GM19468 (cell line): ENCODE data around the gene MAN2B2.
"Not testable (repeated sequence)": the region's sequence is repeated elsewhere in the genome, so short reads cannot be mapped to it uniquely, and the experiment has no call there.

Experiments used
- ATAC-seq: cut with Tn5 transposase; IDR thresholded peaks from one replicate; pipeline ENCODE4 v1.9.1; 2021; ENCODE audit warnings: mild to moderate bottlenecking, moderate library complexity, moderate number of reproducible peaks; ENCODE audit not compliant: unreplicated experiment; ENCODE audit errors: extremely low read depth

MAN2B2 gene

GRCh38 chr4:6634746-6635145, 59.8 kb downstream of the MAN2B2 start:
- ATAC-seq = no peak

- no peak for ATAC-seq
Measured at GRCh38 chr4:6639137-6639680, 64.2 kb downstream of the MAN2B2 start.

GRCh38 chr4:6640292-6641163, 65.5 kb downstream of the MAN2B2 start, which contains the start of gene MRFAP1:
MRFAP1 (plus strand) TSS chr4:6640685; CDS start chr4:6640863, 178 bp downstream.
- ATAC-seq = peak; percentile 58

GRCh38 chr4:6641164-6641970, 66.4 kb downstream of the MAN2B2 start:
- peak; percentile 11 for ATAC-seq

GRCh38 chr4:6641971-6642320, 67.0 kb downstream of the MAN2B2 start:
- no peak for ATAC-seq

GRCh38 chr4:6643141-6643847, 68.3 kb downstream of the MAN2B2 start:
- no peak for ATAC-seq

GRCh38 chr4:6644792-6645530, 70.0 kb downstream of the MAN2B2 start:
- no peak for ATAC-seq

GRCh38 chr4:6647169-6647568, 72.2 kb downstream of the MAN2B2 start:
- ATAC-seq = no peak

GRCh38 chr4:6647582-6648230, 72.7 kb downstream of the MAN2B2 start:
- ATAC-seq = no peak

GRCh38 chr4:6649216-6649615, 74.2 kb downstream of the MAN2B2 start:
- ATAC-seq = no peak

GRCh38 chr4:6654211-6654610, 79.2 kb downstream of the MAN2B2 start:
- ATAC-seq = not testable (repeated sequence)

GRCh38 chr4:6655291-6655690, 80.3 kb downstream of the MAN2B2 start:
- not testable (repeated sequence) for ATAC-seq

GRCh38 chr4:6655924-6656323, 80.9 kb downstream of the MAN2B2 start:
- ATAC-seq = no peak

GRCh38 chr4:6657242-6658208, 82.5 kb downstream of the MAN2B2 start:
- ATAC-seq = no peak

- ATAC-seq = no peak
Measured at GRCh38 chr4:6658209-6658595, 83.2 kb downstream of the MAN2B2 start.

- no peak for ATAC-seq
Measured at GRCh38 chr4:6658597-6659075, 83.6 kb downstream of the MAN2B2 start.

GRCh38 chr4:6659897-6660296, 84.9 kb downstream of the MAN2B2 start:
- ATAC-seq = no peak

GRCh38 chr4:6660430-6660829, 85.4 kb downstream of the MAN2B2 start:
- no peak for ATAC-seq
